Fibroblast of pulmonary artery (primary cell): ENCODE measurements around the gene SUCLG2.

ENCODE experiments used
- DNase-seq: peaks from one replicate; pipeline ENCODE4 v3.0.0-alpha.2; 2010; ENCODE audit warnings: low read depth
- H3K4me3 ChIP-seq: replicated peaks from 2 replicates; pipeline ENCODE4 v1.5.1; 2011; ENCODE audit warnings: low read depth, mild to moderate bottlenecking, control low read depth, low read length, moderate library complexity
- TF ChIP-seq, protein P1 (sequence below): IDR thresholded peaks from 2 replicates; pipeline ENCODE4 v1.5.1; 2011; ENCODE audit warnings: mild to moderate bottlenecking, control low read depth, low read length, inconsistent platforms; ENCODE audit errors: missing control alignments

Gene SUCLG2

DNA sequence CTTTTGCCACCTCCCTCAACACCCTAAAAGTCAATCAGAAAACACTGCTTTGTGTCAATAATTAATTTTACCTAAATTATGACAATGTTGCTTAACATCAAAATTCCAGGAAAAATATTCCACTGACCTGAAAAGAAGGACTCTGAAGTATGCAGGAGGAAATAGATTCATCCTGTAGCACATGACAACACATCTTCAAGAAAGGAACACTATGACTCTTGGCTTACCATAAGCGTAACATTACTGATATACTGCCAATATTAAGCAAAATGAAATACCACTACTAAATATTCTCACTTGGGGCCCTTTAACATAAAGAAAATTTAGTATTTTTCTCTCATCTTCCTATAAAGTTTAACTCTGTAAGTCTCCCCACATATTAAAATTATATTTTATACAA, 9.6 kb downstream of the SUCLG2 start:
- no peak overlapping the region for H3K4me3 ChIP-seq
- TF ChIP-seq, protein P1, sequence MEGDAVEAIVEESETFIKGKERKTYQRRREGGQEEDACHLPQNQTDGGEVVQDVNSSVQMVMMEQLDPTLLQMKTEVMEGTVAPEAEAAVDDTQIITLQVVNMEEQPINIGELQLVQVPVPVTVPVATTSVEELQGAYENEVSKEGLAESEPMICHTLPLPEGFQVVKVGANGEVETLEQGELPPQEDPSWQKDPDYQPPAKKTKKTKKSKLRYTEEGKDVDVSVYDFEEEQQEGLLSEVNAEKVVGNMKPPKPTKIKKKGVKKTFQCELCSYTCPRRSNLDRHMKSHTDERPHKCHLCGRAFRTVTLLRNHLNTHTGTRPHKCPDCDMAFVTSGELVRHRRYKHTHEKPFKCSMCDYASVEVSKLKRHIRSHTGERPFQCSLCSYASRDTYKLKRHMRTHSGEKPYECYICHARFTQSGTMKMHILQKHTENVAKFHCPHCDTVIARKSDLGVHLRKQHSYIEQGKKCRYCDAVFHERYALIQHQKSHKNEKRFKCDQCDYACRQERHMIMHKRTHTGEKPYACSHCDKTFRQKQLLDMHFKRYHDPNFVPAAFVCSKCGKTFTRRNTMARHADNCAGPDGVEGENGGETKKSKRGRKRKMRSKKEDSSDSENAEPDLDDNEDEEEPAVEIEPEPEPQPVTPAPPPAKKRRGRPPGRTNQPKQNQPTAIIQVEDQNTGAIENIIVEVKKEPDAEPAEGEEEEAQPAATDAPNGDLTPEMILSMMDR: no peak
- no peak for DNase-seq

DNA sequence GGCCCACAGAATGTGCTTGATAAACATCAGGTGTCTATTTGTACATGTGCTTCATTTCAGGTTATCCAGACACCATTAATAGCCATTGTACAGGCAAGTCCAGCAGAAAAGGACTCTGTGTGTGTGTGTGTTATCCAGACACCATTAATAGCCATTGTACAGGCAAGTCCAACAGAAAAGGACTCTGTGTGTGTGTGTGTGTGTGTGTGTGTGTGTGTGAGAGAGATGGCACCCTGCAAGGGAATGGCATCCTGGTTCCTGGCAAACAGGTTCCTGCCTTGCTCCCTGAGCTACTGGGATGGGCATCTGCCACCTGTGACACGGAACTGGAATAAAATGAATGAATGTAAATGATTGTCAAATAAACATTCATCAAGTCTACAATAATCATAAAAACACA, 11.7 kb downstream of the SUCLG2 start:
- H3K4me3 ChIP-seq: no peak overlapping the region
- TF ChIP-seq, protein P1: no peak
- DNase-seq: no peak

DNA sequence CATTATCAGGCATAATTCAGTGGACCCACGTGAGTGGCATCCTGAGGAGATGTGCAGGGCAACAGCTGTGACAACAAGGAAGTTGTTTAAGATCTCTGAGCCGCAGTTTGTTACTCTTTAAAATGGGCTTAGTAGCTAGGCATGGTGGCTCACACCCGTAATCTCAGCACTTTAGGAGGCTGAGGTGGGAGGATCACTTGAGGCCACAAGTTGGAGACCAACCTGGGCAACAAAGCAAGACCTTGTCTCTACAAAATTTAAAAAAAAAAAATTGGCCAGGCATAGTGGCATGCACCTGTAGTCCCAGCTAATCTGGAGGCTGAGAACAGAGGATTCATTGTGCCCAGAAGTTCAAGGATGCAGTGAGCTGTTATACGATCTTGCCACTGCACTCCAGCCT, 12.2 kb downstream of the SUCLG2 start:
- TF ChIP-seq, protein P1: no peak

DNA sequence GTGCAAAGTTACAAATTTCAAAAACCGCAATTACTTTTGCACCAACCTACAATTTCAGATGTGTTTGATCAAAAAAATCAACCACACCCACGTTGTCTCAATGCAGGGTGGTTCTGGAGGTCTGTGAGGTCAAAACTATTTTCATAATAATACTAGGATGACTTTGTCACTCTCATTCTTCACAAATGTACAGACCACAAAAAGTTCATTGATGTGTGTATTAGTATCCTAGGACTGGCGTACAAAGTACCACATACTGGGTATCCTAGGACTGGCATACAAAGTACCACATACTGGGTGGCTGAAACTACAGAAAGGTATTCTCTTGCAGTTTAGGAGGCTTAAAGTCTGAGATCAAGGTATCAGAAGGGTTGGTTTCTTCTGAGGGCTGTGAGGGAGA, 13.0 kb downstream of the SUCLG2 start:
- TF ChIP-seq, protein P1: no peak
- no peak overlapping the region for H3K4me3 ChIP-seq
- no peak for DNase-seq

More for the DNA sequence above, 12.2 kb downstream of the SUCLG2 start:
- H3K4me3 ChIP-seq: no peak overlapping the region
- DNase-seq: no peak

DNA sequence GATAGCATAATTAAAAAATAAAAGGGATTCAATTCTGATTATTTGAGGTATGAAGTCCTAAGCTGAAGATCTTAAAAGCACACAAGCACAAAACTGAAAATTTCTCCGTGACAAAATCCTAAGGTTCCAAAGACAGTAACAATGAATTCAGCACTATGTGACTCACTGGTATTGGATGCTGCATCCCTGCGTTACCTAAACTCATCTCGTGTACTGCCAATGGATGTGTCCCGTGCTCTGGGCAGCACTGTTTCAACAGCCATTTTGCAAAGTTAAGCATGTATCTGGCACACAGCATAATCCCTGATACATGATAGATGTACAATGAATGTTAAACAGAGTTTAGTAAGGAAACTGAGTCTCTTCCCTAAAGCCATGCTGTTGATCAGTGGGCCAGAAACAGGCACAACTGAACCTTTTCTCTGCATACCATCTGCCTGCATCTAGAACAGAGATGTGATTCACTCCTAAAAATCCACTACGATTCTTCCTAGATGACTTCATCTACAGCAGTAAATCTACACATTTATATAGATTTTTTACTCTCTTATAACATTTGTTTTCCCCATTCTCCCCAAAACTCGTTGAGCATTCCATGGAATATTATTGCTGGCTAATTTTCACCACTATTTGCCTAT, 14.3 kb downstream of the SUCLG2 start:
- DNase-seq: no peak
- no peak overlapping the region for H3K4me3 ChIP-seq
- TF ChIP-seq, protein P1: no peak

DNA sequence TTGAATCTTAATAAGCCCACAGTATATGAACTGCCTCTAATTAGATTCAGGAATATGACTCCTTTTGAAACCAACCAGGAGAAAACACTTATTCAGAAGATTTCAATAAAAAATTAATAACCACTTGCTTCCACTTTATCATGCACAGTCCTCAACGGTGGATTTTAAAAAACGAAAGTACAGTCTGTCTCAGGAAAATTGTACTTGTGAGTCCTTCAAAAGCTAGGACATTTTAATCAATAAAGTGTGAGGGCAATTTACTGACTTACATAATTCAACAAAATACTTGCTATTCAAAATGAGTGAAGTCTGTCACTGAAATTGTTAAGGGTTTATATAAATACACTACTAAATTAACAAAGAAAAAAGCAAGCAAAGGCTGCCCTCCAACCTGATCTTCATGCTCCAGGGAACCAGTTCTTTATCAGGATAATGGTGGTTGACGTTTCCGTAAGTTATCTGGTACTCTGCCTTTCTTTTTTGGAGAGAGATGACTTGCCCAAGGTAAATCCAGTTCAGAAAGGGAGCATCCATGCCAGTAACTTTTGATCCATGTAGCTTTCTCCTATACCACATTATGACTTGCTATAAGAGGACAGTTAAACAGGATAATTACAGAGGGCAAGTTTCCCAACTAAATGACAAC, 17.0 kb downstream of the SUCLG2 start:
- TF ChIP-seq, protein P1: no peak
- DNase-seq: no peak
- H3K4me3 ChIP-seq: no peak overlapping the region

DNA sequence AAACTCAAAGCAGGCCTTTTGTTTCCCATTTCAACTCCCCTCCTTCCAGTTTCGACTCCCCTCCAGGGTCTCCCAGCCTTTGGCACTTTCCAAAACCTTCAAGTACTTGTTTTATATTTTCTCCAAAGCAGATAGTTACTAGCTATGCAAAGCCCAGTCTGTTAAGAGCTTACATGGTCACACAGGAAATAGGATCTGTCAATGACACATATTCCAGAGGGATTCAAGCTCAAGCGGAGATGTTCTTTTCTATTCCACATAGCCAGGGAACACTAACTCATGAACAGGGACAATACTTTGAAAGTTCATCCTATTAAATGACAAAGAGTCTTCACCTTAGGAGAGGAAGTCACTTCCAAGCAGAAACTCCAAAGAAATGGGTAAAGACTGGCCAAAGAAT, 18.6 kb downstream of the SUCLG2 start:
- TF ChIP-seq, protein P1: no peak
- no peak overlapping the region for H3K4me3 ChIP-seq
- DNase-seq: no peak
